ENCODE data around the gene PLSCR1. TPM values are rescaled to one million over a fixed set of nuclear protein-coding genes. Genes with fewer than 3 reads are reported as not detected.
A peak's percentile ranks its signal among the peaks of the same experiment; 100 is the strongest.
"Not testable (repeated sequence)": the region's sequence is repeated elsewhere in the genome, so short reads cannot be mapped to it uniquely, and the experiment has no call there.

Gene PLSCR1
- polyA plus RNA-seq, 3 donors = 69.4 to 88.4 (median 83.3) TPM

GRCh38 chr3:146530609-146531008 lies 13.8 kb downstream of the PLSCR1 start:
- no peak for DNase-seq (ENCODE audit: extremely low read depth in 1 of 11, low read depth in 9 of 11, low spot score in 4 of 11)

- DNase-seq (ENCODE audit: extremely low read depth in 1 of 11, low read depth in 9 of 11, low spot score in 4 of 11) = no peak
Measured at GRCh38 chr3:146529021-146529420, 15.4 kb downstream of the PLSCR1 start.

- DNase-seq (ENCODE audit: extremely low read depth in 1 of 11, low read depth in 9 of 11, low spot score in 4 of 11) = no peak
Measured at GRCh38 chr3:146524961-146525360, 19.4 kb downstream of the PLSCR1 start.

- DNase-seq (ENCODE audit: extremely low read depth in 1 of 11, low read depth in 9 of 11, low spot score in 4 of 11) = no peak
Measured at GRCh38 chr3:146523531-146523930, 20.9 kb downstream of the PLSCR1 start.

GRCh38 chr3:146522174-146523158 lies 21.9 kb downstream of the PLSCR1 start:
- DNase-seq (ENCODE audit: extremely low read depth in 1 of 11, low read depth in 9 of 11, low spot score in 4 of 11) = not testable (repeated sequence)

GRCh38 chr3:146521394-146521793 lies 23.0 kb downstream of the PLSCR1 start:
- DNase-seq (ENCODE audit: extremely low read depth in 1 of 11, low read depth in 9 of 11, low spot score in 4 of 11) = no peak

- no peak for DNase-seq (ENCODE audit: extremely low read depth in 1 of 11, low read depth in 9 of 11, low spot score in 4 of 11)
Measured at GRCh38 chr3:146519810-146520209, 24.6 kb downstream of the PLSCR1 start.

GRCh38 chr3:146517684-146518435 lies 26.5 kb downstream of the PLSCR1 start:
- DNase-seq (ENCODE audit: extremely low read depth in 1 of 11, low read depth in 9 of 11, low spot score in 4 of 11) = no peak

GRCh38 chr3:146513386-146514051 lies 30.9 kb downstream of the PLSCR1 start:
- no peak for DNase-seq (ENCODE audit: extremely low read depth in 1 of 11, low read depth in 9 of 11, low spot score in 4 of 11)

GRCh38 chr3:146511402-146512134 lies 32.8 kb downstream of the PLSCR1 start:
- peak in 5 of 11 donors; percentile 16 to 46 (median 33) for DNase-seq (ENCODE audit: extremely low read depth in 1 of 11, low read depth in 9 of 11, low spot score in 4 of 11)

- no peak for DNase-seq (ENCODE audit: extremely low read depth in 1 of 11, low read depth in 9 of 11, low spot score in 4 of 11)
Measured at GRCh38 chr3:146507331-146508120, 36.9 kb downstream of the PLSCR1 start.

- peak in 1 of 11 donors; percentile 31 for DNase-seq (ENCODE audit: extremely low read depth in 1 of 11, low read depth in 9 of 11, low spot score in 4 of 11)
Measured at GRCh38 chr3:146505516-146505915, 38.9 kb downstream of the PLSCR1 start.

GRCh38 chr3:146504498-146505197 lies 39.8 kb downstream of the PLSCR1 start:
- DNase-seq (ENCODE audit: extremely low read depth in 1 of 11, low read depth in 9 of 11, low spot score in 4 of 11) = no peak

- no peak for DNase-seq (ENCODE audit: extremely low read depth in 1 of 11, low read depth in 9 of 11, low spot score in 4 of 11)
Measured at GRCh38 chr3:146503461-146504202, 40.8 kb downstream of the PLSCR1 start.

GRCh38 chr3:146502887-146503460 lies 41.4 kb downstream of the PLSCR1 start:
- DNase-seq (ENCODE audit: extremely low read depth in 1 of 11, low read depth in 9 of 11, low spot score in 4 of 11) = no peak

- DNase-seq (ENCODE audit: extremely low read depth in 1 of 11, low read depth in 9 of 11, low spot score in 4 of 11) = no peak
Measured at GRCh38 chr3:146501752-146502151, 42.7 kb downstream of the PLSCR1 start.
